GM19463 (cell line): Measurements from ENCODE around the gene CACNA2D3.

Experiments
- ATAC-seq: cut with Tn5 transposase; IDR thresholded peaks from one replicate; pipeline ENCODE4 v1.9.1; 2021; ENCODE audit warnings: mild to moderate bottlenecking, moderate library complexity; ENCODE audit not compliant: unreplicated experiment

Gene CACNA2D3

GRCh38 chr3:54126551-54126950, 4.2 kb downstream of the CACNA2D3 start:
- ATAC-seq = no peak

GRCh38 chr3:54127499-54128056, 5.2 kb downstream of the CACNA2D3 start:
- no peak for ATAC-seq

- no peak for ATAC-seq
Measured at GRCh38 chr3:54131026-54131605, 8.8 kb downstream of the CACNA2D3 start.

GRCh38 chr3:54131890-54132289, 9.5 kb downstream of the CACNA2D3 start:
- no peak for ATAC-seq

- ATAC-seq = no peak
Measured at GRCh38 chr3:54132685-54133084, 10.3 kb downstream of the CACNA2D3 start.

- no peak for ATAC-seq
Measured at GRCh38 chr3:54133196-54133595, 10.8 kb downstream of the CACNA2D3 start.

DNA sequence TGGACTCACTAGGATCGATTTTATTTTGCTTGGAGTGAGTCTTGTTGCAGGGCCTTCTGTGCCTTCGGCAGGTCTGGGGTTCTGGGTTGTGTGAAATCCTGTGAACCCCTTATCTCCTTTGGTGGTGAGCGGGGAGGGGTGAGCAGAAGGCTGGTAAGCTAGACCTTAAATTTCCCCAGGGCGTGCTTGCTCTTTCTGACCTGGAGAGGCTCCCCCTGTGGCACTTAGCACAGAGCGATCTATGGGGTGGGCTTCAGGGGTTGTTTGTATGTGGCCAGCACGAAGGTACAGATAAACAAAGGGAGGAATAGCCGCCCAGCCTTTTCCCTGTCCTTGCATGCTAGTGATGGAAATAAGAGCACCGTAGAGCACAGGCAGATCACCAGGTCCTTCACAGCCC, 11.8 kb downstream of the CACNA2D3 start:
- ATAC-seq = no peak

DNA sequence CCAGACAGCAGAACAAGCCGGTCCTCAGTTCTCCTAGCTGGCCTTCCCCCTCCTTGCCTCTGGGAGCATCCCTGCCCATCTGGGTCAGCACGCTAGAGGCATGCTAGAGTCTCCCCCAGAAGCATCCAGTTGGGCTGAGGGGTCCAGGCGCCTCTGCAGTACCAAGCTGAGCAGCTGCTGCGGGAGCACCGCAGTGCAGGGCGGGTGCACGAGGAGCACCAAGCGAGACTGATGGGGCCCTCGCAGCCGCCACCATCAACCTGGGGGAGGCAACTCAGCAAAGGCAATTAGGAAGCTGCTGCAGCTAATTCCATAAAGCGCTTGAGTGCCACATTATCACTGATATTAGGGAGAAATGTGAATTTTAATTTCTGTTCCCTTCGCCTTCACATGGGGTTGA, 12.4 kb downstream of the CACNA2D3 start:
- no peak for ATAC-seq

GRCh38 chr3:54137311-54137710, 15.0 kb downstream of the CACNA2D3 start:
- no peak for ATAC-seq

GRCh38 chr3:54138937-54139547, 16.7 kb downstream of the CACNA2D3 start:
- ATAC-seq = no peak

- ATAC-seq = no peak
Measured at GRCh38 chr3:54139630-54140029, 17.3 kb downstream of the CACNA2D3 start.

DNA sequence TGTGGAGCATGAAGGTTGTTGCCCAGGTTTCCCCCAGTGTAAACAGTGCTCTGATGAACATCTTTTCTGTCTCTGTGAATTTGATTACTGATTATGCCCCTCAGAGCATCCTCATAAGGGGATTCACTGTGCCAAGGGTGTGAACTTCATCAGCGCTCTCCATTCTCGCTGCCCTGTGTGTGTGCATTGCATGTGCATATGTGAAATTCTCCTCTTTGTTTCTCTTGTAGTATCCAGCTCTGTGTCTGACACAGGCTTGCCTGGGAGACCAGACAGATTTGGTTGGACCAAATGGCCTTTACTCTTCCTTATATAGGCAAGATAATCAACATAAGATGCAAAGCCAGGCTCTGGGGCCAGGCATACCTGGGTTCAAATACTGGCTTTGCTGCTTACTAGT, 21.9 kb downstream of the CACNA2D3 start:
- ATAC-seq = no peak

- ATAC-seq = no peak
Measured at GRCh38 chr3:54146506-54147239, 24.3 kb downstream of the CACNA2D3 start.

GRCh38 chr3:54150864-54151467, 28.6 kb downstream of the CACNA2D3 start:
- no peak for ATAC-seq

GRCh38 chr3:54153477-54153876, 31.1 kb downstream of the CACNA2D3 start:
- no peak for ATAC-seq

GRCh38 chr3:54157860-54158259, 35.5 kb downstream of the CACNA2D3 start:
- no peak for ATAC-seq

- ATAC-seq = no peak
Measured at GRCh38 chr3:54159917-54160316, 37.6 kb downstream of the CACNA2D3 start.

DNA sequence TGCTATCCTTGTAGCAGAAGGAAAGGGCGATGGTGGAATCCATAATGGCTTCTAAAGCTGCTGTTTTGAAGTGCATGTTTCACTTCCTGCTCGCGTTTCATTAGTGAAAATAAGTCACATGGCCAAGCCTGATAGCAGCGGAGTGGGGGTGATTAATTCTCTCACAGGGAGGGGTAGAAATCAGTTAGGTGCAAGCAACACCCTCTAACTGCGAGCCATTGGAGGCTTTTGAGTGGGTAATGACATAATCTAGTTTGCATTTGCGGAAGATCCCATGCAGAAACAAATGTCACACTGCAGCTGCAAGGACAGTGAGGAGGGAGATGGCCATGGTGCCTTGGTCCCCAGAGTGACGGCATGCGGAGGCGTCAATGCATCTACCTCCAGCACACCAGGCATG, 41.1 kb downstream of the CACNA2D3 start:
- ATAC-seq = no peak

- ATAC-seq = no peak
Measured at GRCh38 chr3:54164192-54164975, 42.0 kb downstream of the CACNA2D3 start.

DNA sequence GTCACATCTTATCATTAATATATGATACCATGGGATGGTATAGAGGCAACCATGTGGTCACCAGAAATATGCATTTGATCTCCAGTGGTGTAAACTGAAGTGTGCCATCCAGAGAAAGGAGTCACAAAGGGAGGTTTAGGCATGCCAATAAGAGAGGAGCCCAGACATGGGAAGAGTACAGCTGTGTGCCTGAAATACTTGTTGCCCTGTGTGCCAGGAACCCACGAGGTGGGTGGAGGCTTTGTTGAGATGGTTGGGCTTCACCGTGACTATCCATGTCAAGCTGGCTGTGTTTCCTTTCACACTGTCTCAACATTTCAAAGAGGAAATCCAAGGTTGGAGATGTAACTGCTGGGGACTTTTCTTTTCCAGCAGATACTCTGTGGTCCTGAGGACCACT, 43.5 kb downstream of the CACNA2D3 start:
- ATAC-seq = no peak

DNA sequence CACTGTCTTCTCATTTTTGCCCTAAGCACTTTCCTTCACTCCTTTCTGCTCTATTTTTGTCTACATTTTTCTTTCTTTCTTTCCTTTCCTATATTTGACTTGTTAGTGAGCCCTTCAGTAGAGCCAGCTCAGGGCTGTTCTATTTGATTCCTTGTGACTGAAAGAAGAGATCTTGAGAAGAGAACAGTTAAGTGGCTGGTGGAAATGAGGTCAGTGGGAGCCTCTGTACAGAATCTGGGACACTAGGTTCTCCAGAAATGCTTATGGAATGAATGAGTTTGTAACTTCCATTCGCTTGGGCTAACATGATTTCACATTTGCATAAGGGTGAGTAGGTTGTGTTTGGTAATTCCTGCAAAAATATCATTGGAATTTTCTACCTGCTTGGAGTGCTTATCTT, 45.6 kb downstream of the CACNA2D3 start:
- no peak for ATAC-seq
